ENCODE measurements around the gene NR5A2.

NR5A2 gene

DNA sequence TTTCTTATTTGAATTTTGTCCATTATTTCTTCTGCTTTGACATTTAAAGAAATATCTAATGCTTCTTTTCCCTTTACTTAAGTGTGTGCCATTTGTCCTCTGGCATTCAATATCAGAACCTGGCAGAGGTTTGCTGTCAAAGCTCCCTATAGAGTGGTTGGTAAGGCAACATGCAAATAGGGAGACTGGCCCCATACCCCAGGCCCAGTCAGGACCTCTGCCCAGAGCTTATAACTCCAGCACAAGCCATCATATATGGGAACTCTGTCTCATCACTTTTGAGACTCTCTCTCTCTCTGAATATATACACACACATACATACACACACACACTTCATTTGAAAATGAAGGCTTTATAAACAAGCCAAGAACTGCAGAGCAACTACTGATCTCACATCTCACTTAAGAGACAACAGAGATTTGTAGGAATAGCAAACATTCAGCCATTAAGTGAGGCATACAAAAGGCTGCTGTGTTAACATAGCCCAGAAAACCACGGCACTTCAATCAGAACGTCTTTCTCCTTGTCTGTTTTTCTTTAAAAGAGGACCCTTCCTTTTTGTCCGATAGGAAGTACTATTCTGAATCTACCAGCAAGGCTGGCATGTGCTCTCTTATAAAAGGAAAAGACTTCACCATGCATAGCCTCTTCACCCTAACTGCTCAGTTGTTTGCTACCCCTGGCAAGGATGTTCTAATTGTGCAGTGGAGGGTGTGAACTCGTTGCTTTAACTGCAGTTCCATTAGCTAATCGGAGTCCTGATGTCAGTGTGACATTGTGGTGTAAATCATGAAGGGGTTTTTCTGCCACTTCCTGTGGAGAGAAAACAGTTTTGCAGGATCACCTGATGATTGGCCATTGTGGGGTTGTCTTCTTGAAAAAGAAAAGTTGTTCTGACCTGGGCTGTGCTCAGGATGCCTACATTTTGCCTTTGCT lies 101.7 kb downstream of the NR5A2 start:
- DNase-seq (ENCODE audit: low spot score): no peak

DNA sequence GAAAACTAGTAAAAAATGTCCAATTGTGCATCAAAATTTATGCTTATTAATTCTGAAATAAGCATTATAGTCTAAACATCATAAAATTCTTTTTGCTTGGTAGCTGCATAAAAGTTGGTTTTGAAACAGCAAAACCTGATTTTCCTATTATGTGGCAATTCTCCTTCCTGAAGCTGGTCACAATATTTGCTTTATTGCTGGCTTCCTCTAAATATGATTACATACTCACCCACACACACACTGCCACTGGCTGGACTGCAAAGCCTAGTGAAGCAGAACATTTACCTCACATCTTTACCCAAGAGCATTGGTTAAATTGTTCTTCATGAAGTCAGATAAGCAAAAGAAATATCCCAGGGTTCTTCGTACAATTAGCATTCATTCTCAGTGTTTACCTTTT lies 103.0 kb downstream of the NR5A2 start:
- no peak for DNase-seq (ENCODE audit: low spot score)

DNA sequence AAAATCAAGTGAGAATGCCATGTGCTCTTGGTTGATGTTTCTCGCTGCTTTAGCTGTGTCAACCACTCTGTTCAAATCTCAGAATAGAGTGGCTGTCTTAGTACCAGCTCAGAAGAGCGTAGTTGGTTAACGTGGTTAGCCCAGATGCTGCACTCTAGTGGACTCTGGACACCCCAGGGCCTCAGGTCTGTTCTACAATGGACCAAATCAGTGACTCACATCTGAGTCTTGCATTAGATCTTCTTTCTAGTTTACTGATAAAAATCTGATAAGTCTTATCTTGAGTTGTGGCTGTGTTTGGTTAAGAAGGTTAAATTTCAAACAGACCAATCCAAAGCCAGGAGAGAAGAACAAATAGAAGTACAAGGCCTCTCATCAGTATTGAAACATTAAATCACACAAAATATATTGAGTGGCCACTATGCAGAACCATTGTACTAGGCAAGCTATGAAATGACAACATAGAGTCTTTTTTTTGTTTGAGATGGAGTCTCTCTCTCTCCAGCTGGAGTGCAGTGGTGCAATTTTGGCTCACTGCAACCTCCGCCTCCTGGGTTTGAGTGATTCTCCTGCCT lies 104.1 kb downstream of the NR5A2 start:
- no peak for DNase-seq (ENCODE audit: low spot score)

DNA sequence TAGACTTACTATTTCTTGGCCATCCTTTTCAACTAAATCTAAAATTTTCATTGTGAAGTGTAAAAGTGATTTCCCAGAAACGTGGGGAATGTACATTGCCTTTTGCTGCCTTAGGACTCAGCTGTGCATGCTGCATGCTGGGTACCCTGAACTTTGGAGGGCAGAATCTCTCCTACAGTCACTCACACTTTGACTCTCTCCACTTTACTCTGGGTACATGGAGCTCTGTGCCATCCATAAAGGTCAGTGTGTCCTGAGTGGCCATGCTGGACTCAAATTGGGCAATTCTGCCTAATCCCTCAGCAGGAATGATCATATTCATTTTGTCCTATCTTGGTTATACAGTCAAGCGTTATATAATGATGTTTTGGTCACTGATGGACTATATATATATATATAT lies 105.6 kb downstream of the NR5A2 start:
- no peak for DNase-seq (ENCODE audit: low spot score)

DNA sequence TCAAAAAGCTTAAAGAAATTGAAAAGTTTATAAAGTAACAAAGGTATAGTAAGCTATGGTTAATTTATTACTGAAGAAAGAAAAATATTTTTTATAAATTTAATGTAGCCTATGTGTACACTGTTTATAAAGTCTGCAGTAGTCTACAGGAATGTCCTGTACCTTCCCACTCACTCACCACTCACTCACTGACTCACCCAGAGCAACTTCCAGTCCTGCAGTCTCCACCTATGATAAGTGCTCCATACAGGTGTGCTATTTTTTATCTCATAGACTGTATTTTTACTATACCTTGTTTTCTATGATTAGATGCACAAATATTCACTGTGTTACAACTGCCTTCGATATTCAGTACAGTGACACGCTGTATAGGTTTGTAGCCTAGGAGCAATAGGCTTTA lies 106.6 kb downstream of the NR5A2 start:
- DNase-seq (ENCODE audit: low spot score): no peak

DNA sequence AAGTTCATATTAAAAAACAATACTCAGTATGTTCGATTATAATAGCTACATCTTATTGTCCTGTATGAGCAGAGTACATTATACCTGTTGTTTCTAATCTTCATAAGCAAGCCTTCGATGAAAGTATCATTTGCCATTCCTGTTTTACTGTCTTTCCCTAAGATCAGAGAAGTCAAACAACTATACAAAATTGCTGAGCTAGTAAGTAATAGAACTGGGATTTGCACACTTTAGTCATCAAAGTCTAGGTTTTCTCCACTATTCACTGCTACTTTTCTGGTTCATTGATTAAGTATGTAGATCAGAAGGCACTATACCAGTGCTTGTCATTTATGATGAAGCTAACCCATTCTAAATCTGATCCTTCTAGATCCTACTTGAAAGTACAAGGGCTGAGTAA lies 108.9 kb downstream of the NR5A2 start:
- DNase-seq (ENCODE audit: low spot score): no peak

DNA sequence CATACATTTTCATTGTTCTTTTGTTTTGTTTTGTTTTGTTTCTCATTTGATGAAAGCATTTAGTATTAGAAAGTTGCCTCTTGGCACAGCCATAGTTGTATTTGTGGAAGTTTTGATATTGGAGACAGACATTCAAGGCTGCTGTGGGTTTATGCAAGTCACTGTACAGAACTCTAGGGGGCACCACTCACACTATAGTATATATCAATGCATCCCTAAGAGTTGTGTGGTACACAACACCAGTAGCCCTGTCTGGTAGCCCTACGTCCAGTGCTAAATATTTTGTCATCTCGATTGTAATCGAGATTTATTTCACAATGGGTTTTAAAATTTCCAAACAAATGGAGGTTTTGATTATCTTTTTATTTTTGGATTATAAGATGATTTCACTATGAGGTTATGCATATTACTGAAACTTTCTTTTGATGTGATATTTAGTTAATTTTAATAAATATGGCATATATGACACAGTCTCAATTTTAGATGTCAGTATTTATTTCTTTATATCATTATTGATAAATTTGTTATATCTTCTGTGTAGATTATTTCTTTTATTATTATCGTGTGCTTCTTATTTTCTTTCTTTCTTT lies 112.2 kb downstream of the NR5A2 start:
- DNase-seq (ENCODE audit: low spot score): peak; percentile 13

DNA sequence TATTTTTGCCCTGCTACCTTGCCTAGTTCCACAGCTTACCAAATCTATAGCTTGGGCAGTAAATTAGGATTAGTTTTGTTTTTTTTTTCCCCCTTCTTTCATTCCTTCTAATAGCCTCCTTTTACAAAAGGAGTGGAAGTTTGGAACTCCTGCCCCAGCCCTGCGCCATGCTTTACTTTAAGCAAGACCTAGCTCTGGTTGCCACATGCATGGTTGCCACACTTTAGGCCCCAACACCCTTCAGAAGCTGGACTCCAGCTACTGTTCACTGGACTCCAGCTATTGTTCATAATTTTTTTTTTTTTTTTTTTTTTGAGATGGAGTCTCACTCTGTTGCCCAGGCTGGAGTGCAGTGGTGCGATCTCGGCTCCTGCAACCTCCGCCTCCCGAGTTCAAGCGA lies 115.8 kb downstream of the NR5A2 start:
- DNase-seq (ENCODE audit: low spot score): no peak

DNA sequence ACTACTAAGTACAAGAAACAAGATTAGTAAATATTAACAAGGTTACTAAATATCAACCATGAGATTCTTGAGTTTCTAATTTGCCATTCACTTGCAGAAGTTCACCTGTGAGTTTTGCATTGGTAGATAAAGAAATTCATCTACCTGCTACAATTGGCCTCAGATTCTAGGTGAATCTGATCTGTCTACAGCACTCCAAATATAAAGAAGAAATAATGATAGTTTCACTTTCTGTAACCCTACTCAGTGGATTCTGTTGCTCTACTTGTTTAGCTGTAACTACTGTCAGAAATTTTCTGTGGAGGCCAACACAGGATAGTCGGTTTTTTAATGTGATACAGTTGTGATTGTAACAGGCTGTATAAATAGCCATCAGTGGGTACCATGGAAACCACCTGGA lies 118.6 kb downstream of the NR5A2 start:
- DNase-seq (ENCODE audit: low spot score): no peak

DNA sequence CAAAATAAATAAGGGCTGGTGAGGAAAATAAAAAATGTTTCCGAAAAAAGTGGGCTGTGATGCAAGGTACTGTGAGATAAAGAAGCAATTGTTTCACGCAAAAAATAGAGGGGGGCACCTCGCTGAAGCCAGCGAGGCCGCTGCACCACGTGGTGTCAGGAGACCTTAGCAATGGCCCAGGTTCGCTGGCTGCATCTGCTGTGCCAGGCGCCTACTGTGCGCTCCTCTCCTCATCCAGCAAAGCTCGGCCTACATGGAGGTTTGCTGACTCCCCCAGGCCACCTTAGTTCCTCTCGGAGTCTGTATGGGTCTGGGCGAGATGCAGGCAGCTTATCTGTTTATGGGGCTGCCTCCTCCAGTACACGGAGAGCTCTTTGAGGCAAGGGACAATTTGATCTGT lies 119.6 kb downstream of the NR5A2 start:
- DNase-seq (ENCODE audit: low spot score): no peak

DNA sequence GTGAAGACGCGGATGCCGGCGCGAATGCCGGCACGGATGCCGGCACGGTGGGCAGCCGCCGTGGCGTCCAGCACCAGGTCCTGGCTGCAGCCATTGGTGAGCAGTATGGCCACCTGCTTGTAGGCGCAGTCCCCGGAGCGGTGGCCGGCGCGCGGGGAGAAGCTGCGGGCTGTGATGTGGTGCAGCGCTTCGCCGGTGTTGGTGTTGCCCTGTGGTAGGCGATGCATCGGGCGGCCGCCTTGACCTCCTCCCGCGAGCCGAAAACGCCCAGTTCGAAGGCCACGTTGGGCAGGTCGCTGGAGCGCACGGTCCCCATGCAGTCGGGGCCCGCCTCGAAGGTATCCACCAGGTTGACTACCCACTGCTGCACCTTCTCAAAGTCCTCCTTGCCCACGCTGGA lies 120.2 kb downstream of the NR5A2 start:
- no peak for DNase-seq (ENCODE audit: low spot score)

DNA sequence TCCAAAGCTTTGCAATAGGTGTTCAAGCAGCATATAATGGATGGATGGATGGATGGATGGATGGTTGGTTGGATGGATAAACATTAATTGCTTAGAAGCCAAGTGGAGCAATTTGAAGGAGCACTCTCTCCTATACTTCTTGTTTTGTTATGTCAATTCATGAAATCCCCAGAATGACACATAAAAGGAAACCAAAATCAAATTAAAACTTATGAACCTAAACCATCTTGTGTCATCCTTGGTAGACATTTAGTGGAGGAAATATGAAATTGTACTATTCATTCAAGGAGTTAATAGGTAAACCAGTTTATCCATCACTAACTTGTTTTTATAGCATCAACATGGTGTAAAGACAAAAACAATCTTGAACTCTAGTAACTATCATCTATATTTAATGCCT lies 122.5 kb downstream of the NR5A2 start:
- no peak for DNase-seq (ENCODE audit: low spot score)

DNA sequence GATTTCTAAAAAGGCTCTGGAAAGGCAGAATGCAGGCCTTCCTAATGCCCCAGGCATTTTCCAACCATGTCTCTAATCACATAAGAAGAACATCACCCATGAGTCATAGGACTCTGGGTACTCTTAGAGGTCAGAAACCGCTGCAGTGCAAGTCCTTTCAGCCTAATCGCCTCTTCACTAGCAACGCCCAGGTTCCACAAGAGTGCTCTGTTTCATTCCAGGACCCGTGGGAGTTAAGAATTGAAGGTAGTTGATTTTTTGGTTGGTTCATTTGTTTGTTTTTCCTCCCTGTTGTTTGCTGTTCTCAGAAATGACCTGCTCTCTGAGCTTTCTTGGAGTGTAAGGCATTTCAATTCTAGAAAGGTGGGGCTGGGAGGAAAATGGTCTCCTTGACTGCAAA lies 123.2 kb downstream of the NR5A2 start:
- DNase-seq (ENCODE audit: low spot score): no peak

DNA sequence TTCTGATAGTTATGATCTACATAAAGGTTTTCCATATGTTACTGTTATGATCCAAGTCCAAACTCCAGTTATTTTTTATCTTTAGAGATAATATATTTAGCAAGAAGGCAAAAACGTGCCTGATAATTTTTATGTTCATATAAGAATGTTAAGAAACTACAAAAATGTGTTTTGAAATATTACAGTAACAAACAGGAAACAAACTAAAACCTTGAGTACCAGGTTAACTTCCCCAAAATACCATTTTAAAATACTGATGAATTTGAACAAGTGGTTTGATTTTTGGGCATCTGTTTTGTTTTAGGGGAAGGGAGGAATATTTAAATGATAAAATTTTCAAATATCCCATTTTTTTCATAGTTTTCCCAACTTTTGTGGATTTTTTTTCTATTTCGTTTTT lies 124.8 kb downstream of the NR5A2 start:
- DNase-seq (ENCODE audit: low spot score): no peak

DNA sequence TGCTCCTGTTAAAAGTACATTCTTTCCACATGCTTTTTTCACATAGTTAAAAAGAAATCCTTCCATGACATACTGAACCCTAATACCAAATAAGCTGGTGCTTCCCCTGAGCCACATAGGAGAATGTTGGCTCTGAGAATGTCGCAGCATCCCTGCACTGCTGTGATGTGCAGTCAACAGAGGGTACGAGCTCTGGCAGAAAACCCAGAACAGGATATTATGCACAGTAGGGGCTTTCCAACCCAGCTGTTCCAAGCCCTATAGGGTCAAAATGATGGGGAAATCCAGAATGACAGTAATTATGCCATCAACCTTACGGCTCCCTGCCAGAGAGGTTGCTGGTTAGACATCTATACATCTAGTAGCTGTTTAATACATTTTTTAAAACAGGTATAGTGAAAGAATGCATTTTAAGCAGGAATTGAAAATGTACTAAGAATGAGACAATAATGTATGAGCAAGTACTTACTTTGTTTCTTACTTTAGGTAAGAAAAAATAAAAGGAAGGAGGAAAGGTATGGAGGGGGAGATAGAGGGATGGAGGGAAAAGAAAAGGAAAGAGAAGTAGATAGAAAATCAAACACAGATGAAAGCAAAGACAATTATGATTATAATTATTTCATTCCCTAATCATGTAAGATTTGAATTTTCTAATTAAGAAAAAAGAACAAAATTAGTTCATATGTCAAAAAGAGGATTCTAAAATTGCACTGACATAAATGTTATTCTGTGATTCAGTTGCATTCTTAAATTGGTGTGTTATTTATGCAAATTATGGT lies 126.0 kb downstream of the NR5A2 start:
- no peak for DNase-seq (ENCODE audit: low spot score)

DNA sequence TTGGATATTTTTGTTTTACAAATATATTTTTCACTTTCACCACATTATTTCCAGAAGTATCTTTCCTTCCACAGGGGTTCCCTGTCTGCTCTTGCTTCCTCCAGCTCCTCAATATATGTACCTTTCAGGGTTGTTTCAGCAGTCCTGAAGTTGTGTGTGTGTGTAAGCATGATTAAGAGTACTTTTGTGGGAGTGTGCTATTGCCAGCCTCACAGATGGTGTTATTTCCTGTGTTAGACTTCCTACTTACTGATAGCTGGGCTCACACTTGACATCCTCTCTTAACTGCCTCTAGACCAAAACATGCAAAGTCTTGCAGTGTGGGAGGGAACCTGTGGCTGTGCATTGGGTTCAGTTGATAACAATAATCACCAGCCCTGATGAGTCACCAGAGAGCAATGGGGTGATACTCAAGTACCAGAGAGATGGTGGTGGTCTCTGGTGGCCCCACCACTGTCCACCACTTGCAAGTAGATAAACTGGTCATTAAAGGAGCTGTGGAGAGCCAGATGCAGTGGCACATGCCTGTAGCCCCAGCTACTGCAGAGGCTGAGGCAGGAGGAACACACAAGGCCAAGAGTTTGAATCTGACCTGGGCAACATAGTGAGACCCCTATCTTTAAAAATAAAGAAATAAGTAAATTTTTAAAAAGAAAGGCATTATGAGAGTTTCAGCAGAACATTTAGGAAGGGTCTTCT lies 126.7 kb downstream of the NR5A2 start:
- no peak for DNase-seq (ENCODE audit: low spot score)

DNA sequence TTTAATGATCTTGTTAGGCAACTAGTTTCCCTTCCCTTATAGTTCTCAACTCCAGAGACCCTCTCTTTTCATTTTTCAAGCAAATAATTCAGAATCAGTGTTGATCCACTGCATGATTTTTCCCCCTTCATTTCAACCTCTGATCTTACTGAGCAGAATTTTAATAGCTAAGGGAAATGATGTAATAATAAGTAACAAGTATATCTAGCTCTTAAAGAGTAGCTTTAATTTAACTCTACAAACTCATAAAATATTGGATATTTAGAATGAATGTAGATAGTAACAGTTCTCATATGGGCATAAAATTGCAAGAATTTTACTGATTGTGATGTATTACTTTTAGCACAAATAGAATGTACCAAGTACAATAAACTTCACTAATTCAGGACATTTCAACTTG lies 130.2 kb downstream of the NR5A2 start:
- DNase-seq (ENCODE audit: low spot score): no peak

DNA sequence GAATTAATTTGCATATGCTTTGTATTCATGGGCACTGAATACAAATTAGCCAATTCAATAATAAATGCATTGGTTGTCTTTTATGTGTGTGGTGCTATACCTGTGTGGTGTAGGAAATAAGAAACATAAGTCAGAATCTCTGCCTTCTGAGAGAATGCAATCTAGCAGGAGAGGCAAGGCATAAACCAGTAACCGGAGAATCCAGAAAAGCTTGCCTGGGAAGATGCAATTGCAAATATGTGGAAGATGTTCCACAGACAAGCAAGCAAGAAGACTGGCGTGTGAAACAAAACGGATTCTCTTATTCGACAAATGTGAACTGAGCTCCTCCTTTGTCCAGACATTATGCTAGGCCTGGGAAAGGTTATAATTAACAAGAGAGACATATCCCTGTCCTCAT lies 134.3 kb downstream of the NR5A2 start:
- no peak for DNase-seq (ENCODE audit: low spot score)

DNA sequence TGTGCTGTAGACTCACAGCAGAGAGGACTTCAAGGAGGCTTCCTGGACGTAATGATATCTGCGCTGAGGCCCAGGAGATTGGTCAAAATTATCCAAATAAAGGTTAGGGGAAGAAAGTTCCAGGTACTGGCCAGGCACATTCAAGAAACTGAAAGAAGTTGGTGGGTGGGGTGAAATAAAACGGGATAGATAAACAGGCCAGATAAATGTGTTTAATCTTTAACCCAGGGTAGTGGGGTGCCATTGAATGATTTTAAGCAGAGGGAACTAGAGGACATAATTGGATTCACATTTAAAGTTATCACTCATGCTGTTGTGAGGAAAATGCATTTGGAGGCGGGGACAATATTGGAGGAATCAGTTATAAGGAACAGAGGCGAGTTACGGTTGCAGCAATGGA lies 134.7 kb downstream of the NR5A2 start:
- DNase-seq (ENCODE audit: low spot score): no peak

DNA sequence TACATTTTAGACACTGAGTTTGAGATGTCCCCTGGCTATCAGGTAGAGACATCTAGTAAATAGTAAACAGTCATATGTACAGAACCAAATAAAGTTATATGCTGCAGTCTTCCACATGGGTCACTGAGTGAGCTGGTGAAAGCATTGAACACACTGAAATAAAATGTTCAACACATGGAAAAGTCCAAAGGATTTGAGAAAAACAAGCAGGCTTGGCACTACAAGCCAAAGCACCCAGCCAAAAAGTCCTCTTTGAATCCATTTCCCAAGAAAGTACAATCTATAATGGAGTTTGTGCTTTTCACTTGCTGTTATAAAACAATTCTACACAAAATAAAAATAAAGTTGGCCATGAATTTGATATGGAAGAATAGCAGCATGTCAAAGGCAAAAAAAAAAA lies 135.4 kb downstream of the NR5A2 start:
- DNase-seq (ENCODE audit: low spot score): no peak

DNA sequence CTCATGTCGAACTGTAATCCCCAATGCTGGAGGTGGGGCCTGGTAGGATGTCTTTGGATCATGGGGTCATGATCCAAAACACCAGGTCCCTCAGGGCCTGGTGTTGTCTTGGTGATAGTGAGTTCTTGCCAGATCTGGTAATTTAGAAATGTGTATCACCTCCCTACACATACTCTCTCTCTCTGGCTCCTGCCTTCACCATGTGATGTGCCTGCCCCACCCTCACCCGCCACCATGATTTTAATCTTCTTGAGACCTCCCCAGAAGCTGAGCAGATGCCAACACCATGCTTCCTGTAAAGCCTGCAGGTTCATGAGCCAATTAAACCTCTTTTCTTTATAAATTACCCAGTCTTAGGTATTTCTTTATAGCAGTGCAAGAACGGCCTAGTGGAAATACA lies 136.4 kb downstream of the NR5A2 start:
- no peak for DNase-seq (ENCODE audit: low spot score)

Data from hematopoietic multipotent progenitor cell treated with erythropoietin and hydrocortisone succinate and interleukin-3 and kit ligand, for 17 days (in vitro differentiated cells).